KBM-7 (cell line): Measurements from ENCODE around the gene C10orf53.
"Not testable (repeated sequence)": the region's sequence is repeated elsewhere in the genome, so short reads cannot be mapped to it uniquely, and the experiment has no call there.

Source experiments
- DNase-seq: peaks from one replicate; pipeline ENCODE4 v3.0.0-alpha.2; 2015
- in situ Hi-C: fragments of 300-500 bp; cut with MboI; formaldehyde crosslinking; loops from 2 replicates; pipeline ENCODE4 v1.14.3; 2020; ENCODE audit warnings: low sequenced_read_pairs, low pct_unique_long_range_greater_than_20kb, mixed read lengths

Gene C10orf53

GRCh38 chr10:49678827-49679479, 498 bp upstream of the C10orf53 start:
- no peak for DNase-seq

GRCh38 chr10:49682449-49682848, 3.0 kb downstream of the C10orf53 start:
- DNase-seq, in situ Hi-C loops: not testable (repeated sequence)

More at GRCh38 chr10:49678827-49679479, 498 bp upstream of the C10orf53 start:
- in situ Hi-C loops: no loop called here

- in situ Hi-C loops: no loop called here
- no peak for DNase-seq
Observed at GRCh38 chr10:49682879-49683278, 3.4 kb downstream of the C10orf53 start.

- no peak for DNase-seq
- in situ Hi-C loops: no loop called here
Observed at GRCh38 chr10:49686651-49687050, 7.2 kb downstream of the C10orf53 start.

GRCh38 chr10:49688261-49688846, 8.9 kb downstream of the C10orf53 start:
- DNase-seq: no peak
- in situ Hi-C loops: no loop called here

- in situ Hi-C loops: no loop called here
- DNase-seq: no peak
Observed at GRCh38 chr10:49688920-49689319, 9.5 kb downstream of the C10orf53 start.

GRCh38 chr10:49689882-49690510, 10.5 kb downstream of the C10orf53 start:
- in situ Hi-C loops: no loop called here
- no peak for DNase-seq

- in situ Hi-C loops: no loop called here
Observed at GRCh38 chr10:49690698-49691356, 11.4 kb downstream of the C10orf53 start.

GRCh38 chr10:49691588-49691987, 12.1 kb downstream of the C10orf53 start:
- no peak for DNase-seq
- in situ Hi-C loops: no loop called here

More at GRCh38 chr10:49690698-49691356, 11.4 kb downstream of the C10orf53 start:
- DNase-seq: no peak

GRCh38 chr10:49694466-49694865, 15.0 kb downstream of the C10orf53 start:
- in situ Hi-C loops: no loop called here
- no peak for DNase-seq

- no peak for DNase-seq
- in situ Hi-C loops: no loop called here
Observed at GRCh38 chr10:49696311-49696710, 16.9 kb downstream of the C10orf53 start.

- no peak for DNase-seq
- in situ Hi-C loops: no loop called here
Observed at GRCh38 chr10:49698679-49699078, 19.2 kb downstream of the C10orf53 start.

GRCh38 chr10:49700211-49700610, 20.8 kb downstream of the C10orf53 start:
- in situ Hi-C loops: no loop called here
- no peak for DNase-seq

- DNase-seq: no peak
Observed at GRCh38 chr10:49700997-49701396, 21.5 kb downstream of the C10orf53 start.

GRCh38 chr10:49707585-49707984, 28.1 kb downstream of the C10orf53 start:
- DNase-seq: no peak
- in situ Hi-C loops: no loop called here

More at GRCh38 chr10:49700997-49701396, 21.5 kb downstream of the C10orf53 start:
- in situ Hi-C loops: no loop called here

- DNase-seq: no peak
- in situ Hi-C loops: no loop called here
Observed at GRCh38 chr10:49709934-49710333, 30.5 kb downstream of the C10orf53 start.

- in situ Hi-C loops: no loop called here
- no peak for DNase-seq
Observed at GRCh38 chr10:49710966-49711365, 31.5 kb downstream of the C10orf53 start.

- no peak for DNase-seq
- in situ Hi-C loops: no loop called here
Observed at GRCh38 chr10:49711481-49711880, 32.0 kb downstream of the C10orf53 start.

- in situ Hi-C loops: no loop called here
- no peak for DNase-seq
Observed at GRCh38 chr10:49713266-49713665, 33.8 kb downstream of the C10orf53 start.

GRCh38 chr10:49715157-49715556, 35.7 kb downstream of the C10orf53 start:
- DNase-seq, in situ Hi-C loops: not testable (repeated sequence)
